Central memory CD8-positive, alpha-beta T cell (primary cell): ENCODE measurements around the gene CFAP70.
"Not testable (repeated sequence)": the region's sequence is repeated elsewhere in the genome, so short reads cannot be mapped to it uniquely, and the experiment has no call there.

ENCODE experiments used
- ATAC-seq: fragments of 150-1000 bp; cut with Tn5 transposase; replicated peaks from 2 replicates; pipeline ENCODE4 v1.10.0; 2022; ENCODE audit warnings: mild to moderate bottlenecking, moderate FRiP score, moderate number of reproducible peaks; ENCODE audit not compliant: poor library complexity, severe bottlenecking; ENCODE audit errors: extremely low read depth
- DNase-seq, 2 donors: peaks; one replicate each; pipeline ENCODE4 v3.0.0; 2021; ENCODE audit warnings: low spot score in 2 of 2
- H3K27ac Mint-ChIP-seq: one replicate; pipeline ENCODE4 v1.8.0; 2022; ENCODE audit warnings: low read depth, mild to moderate bottlenecking, moderate library complexity, mixed read lengths
- H3K27me3 Mint-ChIP-seq: one replicate; pipeline ENCODE4 v1.8.0; 2022; ENCODE audit warnings: mixed read lengths
- H3K36me3 Mint-ChIP-seq: one replicate; pipeline ENCODE4 v1.8.0; 2022; ENCODE audit warnings: mild to moderate bottlenecking, moderate library complexity, mixed read lengths; ENCODE audit not compliant: insufficient read depth
- H3K4me1 Mint-ChIP-seq: one replicate; pipeline ENCODE4 v1.8.0; 2022; ENCODE audit warnings: mixed read lengths
- H3K4me3 Mint-ChIP-seq: one replicate; pipeline ENCODE4 v1.8.0; 2022; ENCODE audit warnings: mild to moderate bottlenecking, moderate library complexity, mixed read lengths
- H3K9me3 Mint-ChIP-seq: one replicate; pipeline ENCODE4 v1.8.0; 2022; ENCODE audit warnings: mixed read lengths

Gene CFAP70

DNA sequence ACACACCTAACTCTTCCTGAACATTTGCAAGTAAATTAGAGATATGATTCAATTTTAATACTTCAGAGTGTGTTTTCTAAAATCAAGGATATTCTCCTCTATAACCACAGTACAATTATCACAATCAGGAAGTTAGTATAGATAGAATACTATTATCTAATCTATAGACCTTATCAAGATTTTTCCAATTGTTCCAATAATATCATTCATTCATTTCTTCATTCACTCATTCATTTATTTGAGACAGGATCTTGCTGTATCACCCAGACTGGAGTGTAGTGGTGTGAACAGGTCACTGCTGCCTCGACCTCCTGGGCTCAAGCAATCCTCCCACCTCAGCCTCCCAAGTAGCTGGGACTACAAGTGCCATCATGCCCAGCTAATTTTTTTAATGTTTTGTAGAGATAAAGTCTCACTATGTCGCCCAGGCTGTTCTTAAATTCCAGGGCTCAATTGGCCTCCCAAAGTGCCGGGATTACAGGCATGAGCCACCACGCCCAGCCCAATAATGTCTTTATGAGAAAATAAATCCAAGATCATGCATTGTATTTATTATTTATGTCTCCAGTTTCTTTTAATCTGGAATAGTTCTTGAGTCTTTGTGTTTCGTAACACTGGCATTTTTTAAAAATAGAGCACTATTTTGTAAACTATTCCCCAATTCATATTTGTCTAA, 95.6 kb downstream of the CFAP70 start:
- no peaks in the 10 kb centered on the region for H3K36me3 Mint-ChIP-seq
- no peak overlapping the region for H3K27ac Mint-ChIP-seq
- no peaks in the 10 kb centered on the region for H3K4me1 Mint-ChIP-seq
- no peak for DNase-seq
- no peaks in the 10 kb centered on the region for H3K9me3 Mint-ChIP-seq
- no peaks in the 10 kb centered on the region for H3K27me3 Mint-ChIP-seq
- no peak overlapping the region for H3K4me3 Mint-ChIP-seq
- no peak for ATAC-seq

GRCh38 chr10:73262105-73262730, 96.4 kb downstream of the CFAP70 start:
- no peak for ATAC-seq
- Mint-ChIP-seq H3K36me3 (no peaks in the 10 kb centered on the region), H3K27ac (no peak overlapping the region), H3K9me3 (no peaks in the 10 kb centered on the region), H3K4me3 (no peak overlapping the region), H3K4me1 (no peaks in the 10 kb centered on the region), H3K27me3 (no peaks in the 10 kb centered on the region)
- no peak for DNase-seq

GRCh38 chr10:73261362-73261995, 97.2 kb downstream of the CFAP70 start:
- ATAC-seq (no peak), DNase-seq (no peak)
- H3K36me3 Mint-ChIP-seq: no peaks in the 10 kb centered on the region
- H3K4me3 Mint-ChIP-seq: no peak overlapping the region
- no peak overlapping the region for H3K27ac Mint-ChIP-seq
- no peaks in the 10 kb centered on the region for H3K27me3 Mint-ChIP-seq
- H3K9me3 Mint-ChIP-seq: no peaks in the 10 kb centered on the region
- H3K4me1 Mint-ChIP-seq: no peaks in the 10 kb centered on the region

DNA sequence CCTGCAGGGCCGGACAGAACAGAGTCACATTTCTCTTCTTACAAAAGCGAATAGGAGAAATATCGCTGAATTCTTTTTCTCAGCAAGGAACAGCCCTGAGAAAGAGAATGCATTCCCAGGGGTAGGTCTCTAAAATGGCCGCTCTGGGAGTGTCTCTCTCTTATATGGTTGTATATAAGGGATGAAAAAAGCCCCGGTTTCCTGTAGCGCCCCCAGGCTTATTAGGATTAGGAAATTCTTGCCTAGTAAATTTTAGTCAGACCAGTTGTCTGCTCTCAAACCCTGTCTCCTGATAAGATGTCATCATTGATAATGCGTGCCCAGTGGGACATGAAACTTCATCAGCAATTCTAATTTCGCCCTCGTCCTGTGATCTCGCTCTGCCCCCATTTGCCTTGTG, 100.1 kb downstream of the CFAP70 start:
- ATAC-seq, H3K4me3 Mint-ChIP-seq, H3K36me3 Mint-ChIP-seq, DNase-seq, H3K27ac Mint-ChIP-seq, H3K4me1 Mint-ChIP-seq, H3K9me3 Mint-ChIP-seq, H3K27me3 Mint-ChIP-seq: not testable (repeated sequence)

DNA sequence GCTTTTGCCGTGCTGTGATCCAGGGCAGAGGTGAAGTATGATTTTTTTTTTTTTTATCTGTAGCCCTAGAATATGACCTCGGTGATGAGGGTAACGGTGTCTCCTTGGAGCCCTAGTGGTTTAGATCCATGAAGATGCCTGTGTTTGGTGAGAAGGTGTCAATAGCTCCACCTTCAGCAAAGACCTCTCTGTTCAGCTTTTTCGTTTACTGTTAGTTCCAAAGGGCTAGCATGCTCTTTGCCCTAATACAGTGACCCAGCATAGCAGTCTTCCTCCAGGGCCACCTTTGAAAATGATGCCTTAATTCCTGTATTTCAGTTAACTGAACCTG, 105.5 kb downstream of the CFAP70 start:
- DNase-seq (no peak), ATAC-seq (no peak)
- Mint-ChIP-seq H3K4me1 (peaks cover 20% of the 10 kb centered on the region), H3K9me3 (no peaks in the 10 kb centered on the region), H3K4me3 (peak overlapping the region; percentile 97), H3K27me3 (no peaks in the 10 kb centered on the region), H3K27ac (peak overlapping the region; percentile 95), H3K36me3 (peaks cover 17% of the 10 kb centered on the region)

DNA sequence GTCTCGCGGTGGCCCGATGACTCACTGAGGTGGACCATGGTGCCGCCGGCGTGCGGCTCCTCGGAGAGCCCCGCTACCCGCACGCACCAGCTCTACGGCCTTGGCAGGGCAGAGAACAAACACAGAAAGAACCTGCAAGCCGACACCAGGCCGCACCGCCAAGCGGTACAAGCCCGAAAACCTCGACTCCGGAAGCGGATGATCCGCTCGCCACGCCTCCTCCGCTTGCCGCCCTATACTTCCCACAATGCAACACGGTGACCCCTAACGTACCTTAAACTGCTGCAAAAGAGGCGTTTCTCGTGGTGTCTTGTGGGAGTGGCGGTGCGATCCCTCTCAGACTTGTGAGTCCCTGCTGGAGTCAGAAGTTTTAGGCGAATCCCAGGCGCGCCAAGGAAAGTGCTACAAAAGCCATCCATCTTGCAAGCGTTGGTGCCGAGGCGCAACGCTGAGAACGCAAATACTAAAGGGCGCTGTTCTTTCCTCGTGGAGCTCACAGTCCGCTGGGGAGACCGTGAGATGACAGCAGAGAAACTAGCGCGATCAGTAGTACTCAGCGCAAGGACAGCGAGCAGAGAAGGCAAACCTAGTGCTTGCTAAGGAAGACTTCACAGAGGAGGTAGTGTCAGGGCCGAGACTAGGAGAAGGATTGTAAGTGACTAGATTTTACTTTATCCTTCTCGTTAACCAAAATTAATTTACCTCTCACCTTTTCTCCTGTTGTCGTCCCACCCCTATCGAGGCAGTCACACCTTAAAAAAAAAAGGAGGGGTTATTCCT, 106.0 kb downstream of the CFAP70 start, which contains the start of gene MRPS16:
Gene MRPS16 (minus strand): TSS at position 200 of the 780 bp plus-strand sequence. CDS start 162 bp downstream, at position 38.
- Mint-ChIP-seq H3K27me3 (no peaks in the 10 kb centered on the region), H3K36me3 (peaks cover 17% of the 10 kb centered on the region), H3K4me1 (peaks cover 20% of the 10 kb centered on the region), H3K9me3 (no peaks in the 10 kb centered on the region), H3K27ac (peak within 1 kb of the TSS; percentile 95), H3K4me3 (peak within 1 kb of the TSS; percentile 97)
- DNase-seq (peak; percentile 88 to 91), ATAC-seq (peak; percentile 90)

DNA sequence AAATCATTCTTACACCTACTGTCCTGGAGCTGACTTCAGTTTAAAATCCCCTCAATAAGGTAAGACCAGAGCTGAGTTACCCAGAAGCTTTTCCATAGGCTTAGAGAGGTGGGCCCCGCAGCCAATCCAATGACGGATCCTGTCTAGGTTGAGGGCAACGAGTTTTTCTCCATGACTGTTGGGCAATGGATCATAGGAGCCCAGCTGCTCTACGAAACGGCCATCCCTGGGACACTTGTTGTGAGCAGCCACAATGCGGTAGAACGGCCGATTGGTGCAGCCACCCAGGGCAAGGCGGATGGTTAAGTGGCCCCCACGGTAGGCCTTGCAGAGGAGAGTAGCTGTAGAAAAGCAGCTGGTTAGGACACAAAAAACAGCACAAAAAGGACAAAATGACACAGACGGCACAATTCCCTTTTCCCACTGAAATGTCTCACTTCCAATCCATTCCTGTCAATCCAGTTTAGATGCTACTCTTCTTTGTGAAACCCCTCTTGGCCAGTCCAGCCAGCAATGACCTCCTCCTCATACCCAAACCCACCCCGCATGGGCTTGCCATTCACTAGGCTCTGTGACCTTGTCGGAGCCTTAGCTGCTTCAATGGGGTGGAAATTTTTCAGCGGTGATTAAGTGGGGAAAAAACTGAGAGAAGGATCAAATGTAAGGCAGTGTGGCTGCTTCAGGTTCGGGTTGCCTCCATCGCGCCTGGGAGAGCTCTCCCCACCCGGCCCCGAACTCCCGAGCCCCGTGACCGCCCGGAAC, 106.8 kb downstream of the CFAP70 start:
- Mint-ChIP-seq H3K27me3 (no peaks in the 10 kb centered on the region), H3K36me3 (peaks cover 22% of the 10 kb centered on the region), H3K9me3 (no peaks in the 10 kb centered on the region), H3K4me3 (peak overlapping the region; percentile 97), H3K27ac (peak overlapping the region; percentile 95), H3K4me1 (peaks cover 27% of the 10 kb centered on the region)
- DNase-seq: no peak
- peak; percentile 35 for ATAC-seq

DNA sequence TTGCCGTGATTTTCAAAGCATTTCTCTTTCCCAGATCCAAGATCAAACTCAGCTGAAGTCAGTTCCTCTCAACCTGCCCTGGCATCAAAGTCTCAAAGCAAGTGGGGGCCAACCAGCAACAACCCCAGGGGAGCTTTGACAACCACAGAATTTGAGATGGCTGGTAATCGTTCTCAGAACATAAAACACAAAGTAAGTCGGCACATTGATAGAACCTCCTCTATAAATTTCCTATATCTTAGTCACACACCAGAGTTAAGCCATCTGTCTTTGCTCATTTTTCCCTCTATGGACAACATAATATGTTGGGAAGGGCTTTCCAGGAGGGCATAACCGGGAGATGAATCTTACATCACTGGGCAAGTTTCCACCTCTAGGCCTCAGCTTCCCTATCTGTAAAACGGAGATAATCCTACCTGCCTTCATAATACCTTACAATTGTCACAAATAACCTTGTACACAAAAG, 110.4 kb downstream of the CFAP70 start:
- H3K36me3 Mint-ChIP-seq: peaks cover 46% of the 10 kb centered on the region
- DNase-seq: no peak
- peaks cover 47% of the 10 kb centered on the region for H3K4me1 Mint-ChIP-seq
- H3K9me3 Mint-ChIP-seq: no peaks in the 10 kb centered on the region
- H3K4me3 Mint-ChIP-seq: no peak overlapping the region
- H3K27me3 Mint-ChIP-seq: no peaks in the 10 kb centered on the region
- peak overlapping the region; percentile 85 for H3K27ac Mint-ChIP-seq
- no peak for ATAC-seq

- Mint-ChIP-seq H3K9me3 (no peaks in the 10 kb centered on the region), H3K27ac (peak overlapping the region; percentile 85), H3K4me3 (peak overlapping the region; percentile 91), H3K4me1 (peaks cover 45% of the 10 kb centered on the region), H3K27me3 (no peaks in the 10 kb centered on the region), H3K36me3 (peaks cover 50% of the 10 kb centered on the region)
- DNase-seq (no peak), ATAC-seq (no peak)
Measured at GRCh38 chr10:73247509-73248258, 111.0 kb downstream of the CFAP70 start.

- Mint-ChIP-seq H3K4me3 (peak within 1 kb of the TSS; percentile 91), H3K36me3 (peaks cover 49% of the 10 kb centered on the region), H3K4me1 (peaks cover 40% of the 10 kb centered on the region), H3K27ac (peak within 1 kb of the TSS; percentile 85), H3K9me3 (no peaks in the 10 kb centered on the region), H3K27me3 (no peaks in the 10 kb centered on the region)
- DNase-seq: peak; percentile 95 to 96
- ATAC-seq: peak; percentile 83
Measured at GRCh38 chr10:73246646-73247508, 111.8 kb downstream of the CFAP70 start, which contains the start of gene DNAJC9. DNAJC9 (minus strand) TSS chr10:73247255; CDS start chr10:73247189, 66 bp downstream.

- no peak for DNase-seq
- Mint-ChIP-seq H3K27me3 (no peaks in the 10 kb centered on the region), H3K4me1 (peaks cover 36% of the 10 kb centered on the region), H3K9me3 (no peaks in the 10 kb centered on the region), H3K27ac (peak overlapping the region; percentile 85), H3K36me3 (peaks cover 50% of the 10 kb centered on the region), H3K4me3 (peak overlapping the region; percentile 91)
- ATAC-seq: no peak
Measured at GRCh38 chr10:73246322-73246645, 112.4 kb downstream of the CFAP70 start.
